GM12873 (cell line): Measurements from ENCODE around the gene NAIF1.

ENCODE experiments used
- CTCF ChIP-seq: IDR thresholded peaks from 2 replicates; pipeline ENCODE4 v1.5.1; 2012; ENCODE audit warnings: low read depth, mild to moderate bottlenecking, moderate library complexity, low read length, control low read depth; ENCODE audit not compliant: insufficient read depth; ENCODE audit errors: missing control alignments

NAIF1 gene

DNA sequence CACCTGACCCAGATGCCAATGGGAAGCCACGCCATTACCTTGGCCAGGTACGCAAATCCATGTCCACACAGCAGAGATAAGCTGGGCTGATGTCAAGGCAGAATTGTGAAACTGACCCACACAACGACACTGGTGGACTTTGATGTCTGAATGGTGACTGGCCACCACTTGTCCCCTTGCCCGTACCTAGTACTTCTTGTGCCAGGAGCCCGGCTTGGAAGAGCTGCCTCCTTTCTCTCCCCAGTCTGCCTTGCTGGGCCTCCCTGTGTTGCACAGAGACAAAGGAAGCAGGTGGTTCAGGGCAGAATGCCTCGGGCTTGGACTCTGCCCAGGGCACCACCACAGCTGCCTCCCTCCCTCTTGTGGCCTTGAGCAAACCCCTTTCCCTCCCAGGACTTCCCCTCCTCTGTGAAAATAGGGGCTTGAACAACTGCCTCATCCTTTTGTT, 37.1 kb upstream of the NAIF1 start:
- TF ChIP-seq CTCF, result no peak

- TF ChIP-seq CTCF, result peak; percentile 35
Measured at GRCh38 chr9:128103589-128103962, 36.5 kb upstream of the NAIF1 start.

DNA sequence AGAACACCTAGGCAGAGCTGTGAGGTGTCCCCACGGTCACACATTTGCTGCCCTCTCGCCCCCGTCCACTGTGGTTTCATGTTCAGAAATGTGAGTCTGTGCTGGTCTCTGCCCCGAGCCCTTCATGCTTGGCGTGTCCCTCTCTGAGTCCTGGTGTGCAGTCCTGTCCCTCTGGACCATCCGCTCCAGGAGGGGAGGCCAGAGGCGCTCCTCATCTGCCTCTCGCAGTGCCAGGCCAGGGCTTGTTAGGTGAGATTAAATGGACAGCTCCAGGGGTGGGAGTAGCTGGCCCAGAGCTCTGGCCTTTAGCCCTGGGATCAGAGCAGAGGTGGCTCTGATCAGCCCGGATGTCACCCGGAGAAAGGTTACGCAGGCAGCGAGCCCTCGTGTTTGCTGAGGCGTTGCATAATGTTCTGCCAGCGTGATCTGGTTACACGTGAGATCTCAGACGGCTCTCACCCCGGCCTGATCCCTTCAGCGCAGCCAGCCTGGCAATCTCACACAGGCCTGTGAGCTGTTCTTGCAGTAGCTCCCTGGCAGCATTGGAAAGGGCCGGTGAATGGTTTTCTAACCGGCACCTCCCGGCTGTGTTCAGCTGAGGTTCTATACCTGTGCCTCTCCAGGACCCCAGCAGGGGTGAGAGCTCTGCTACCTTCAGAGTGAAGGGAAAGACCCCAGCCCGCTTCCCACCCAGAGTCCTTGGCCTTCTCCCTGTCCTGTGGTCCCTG, 35.9 kb upstream of the NAIF1 start:
- no peak for TF ChIP-seq CTCF

DNA sequence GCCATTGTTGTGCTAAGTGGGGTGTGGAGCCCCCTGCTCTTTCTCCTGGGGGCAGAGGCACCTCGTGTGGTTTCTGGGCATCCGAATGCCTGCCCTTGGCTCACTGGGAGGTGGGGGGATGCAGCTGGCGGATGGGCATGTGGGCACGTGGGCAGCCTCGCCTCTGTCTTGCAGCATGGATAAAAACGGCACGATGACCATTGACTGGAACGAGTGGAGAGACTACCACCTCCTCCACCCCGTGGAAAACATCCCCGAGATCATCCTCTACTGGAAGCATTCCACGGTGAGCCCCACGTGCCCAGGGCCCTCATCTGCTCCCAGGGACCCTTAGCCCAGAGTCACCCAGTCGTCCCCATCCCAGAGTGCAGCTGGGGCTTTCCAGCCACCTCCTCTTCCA, 35.1 kb upstream of the NAIF1 start:
- no peak for TF ChIP-seq CTCF

DNA sequence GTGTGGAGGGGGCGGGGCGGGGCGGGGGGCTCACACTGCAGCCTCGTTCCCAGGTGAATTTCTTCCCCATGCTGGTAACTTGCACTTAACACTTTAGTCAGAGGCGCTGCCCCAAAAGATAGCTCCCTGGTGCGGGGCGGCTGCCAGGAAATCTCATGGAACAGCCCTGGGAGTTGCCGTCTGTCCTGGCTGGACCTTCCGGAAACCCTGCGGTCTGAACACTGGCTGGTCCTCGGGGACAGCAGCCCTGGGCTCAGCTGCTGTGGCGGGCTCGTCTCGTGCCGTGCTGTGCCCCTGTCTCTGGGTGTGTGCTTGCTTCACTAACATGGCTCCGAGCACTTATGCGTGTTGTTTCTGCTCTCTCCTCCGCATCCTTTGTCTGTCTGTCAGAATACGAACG, 34.6 kb upstream of the NAIF1 start:
- TF ChIP-seq CTCF, result no peak

GRCh38 chr9:128101231-128101661, 34.1 kb upstream of the NAIF1 start:
- no peak for TF ChIP-seq CTCF

DNA sequence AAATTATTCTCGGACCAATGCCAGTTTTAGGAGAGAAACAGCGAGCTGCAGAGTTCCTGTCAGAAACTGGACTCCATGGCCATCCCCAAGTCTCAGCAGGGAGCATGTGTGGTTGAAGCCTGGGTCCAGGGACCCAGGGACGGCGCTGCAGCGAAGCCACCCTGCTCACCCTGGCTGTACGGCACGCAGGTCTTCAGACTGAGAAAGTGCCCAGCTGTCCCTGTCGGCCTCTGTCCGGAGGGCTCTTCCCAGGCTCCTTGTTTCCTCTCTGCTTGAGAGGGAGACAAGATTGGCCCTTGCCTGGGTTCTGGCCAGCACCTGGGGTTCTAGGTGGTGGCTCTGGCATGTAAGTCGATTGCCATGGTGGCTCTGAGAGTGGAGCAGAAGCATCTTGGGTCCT, 33.5 kb upstream of the NAIF1 start:
- TF ChIP-seq CTCF, result no peak
